ENCODE data around the gene ZNF234.
"Not testable (repeated sequence)": the region's sequence is repeated elsewhere in the genome, so short reads cannot be mapped to it uniquely, and the experiment has no call there.

ZNF234 gene

DNA sequence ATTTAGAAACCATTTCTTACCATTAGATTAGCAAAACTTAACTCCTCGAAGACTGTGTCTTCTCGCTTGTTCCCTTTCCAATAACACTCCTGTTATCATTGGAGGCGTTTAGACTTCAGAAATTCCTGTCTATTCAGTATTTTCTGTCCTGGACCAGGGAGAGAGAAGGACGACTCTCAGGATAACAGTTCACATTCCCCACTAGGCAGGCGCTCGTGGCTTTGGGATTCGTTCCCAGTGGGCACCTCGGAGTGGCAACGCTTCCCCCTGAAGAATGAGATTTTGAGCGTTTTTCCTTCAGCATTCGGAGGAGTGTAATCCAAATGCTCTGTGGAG lies 28.6 kb upstream of the ZNF234 start:
- in situ Hi-C loops (cut with HindIII; ENCODE audit: low sequenced_read_pairs): no loop called here
- DNase-seq (ENCODE audit: low read depth, low spot score): no peak
- peak overlapping the region; percentile 94 for H3K4me3 ChIP-seq (ENCODE audit: low read depth, low read length)
- TF ChIP-seq, protein P1, sequence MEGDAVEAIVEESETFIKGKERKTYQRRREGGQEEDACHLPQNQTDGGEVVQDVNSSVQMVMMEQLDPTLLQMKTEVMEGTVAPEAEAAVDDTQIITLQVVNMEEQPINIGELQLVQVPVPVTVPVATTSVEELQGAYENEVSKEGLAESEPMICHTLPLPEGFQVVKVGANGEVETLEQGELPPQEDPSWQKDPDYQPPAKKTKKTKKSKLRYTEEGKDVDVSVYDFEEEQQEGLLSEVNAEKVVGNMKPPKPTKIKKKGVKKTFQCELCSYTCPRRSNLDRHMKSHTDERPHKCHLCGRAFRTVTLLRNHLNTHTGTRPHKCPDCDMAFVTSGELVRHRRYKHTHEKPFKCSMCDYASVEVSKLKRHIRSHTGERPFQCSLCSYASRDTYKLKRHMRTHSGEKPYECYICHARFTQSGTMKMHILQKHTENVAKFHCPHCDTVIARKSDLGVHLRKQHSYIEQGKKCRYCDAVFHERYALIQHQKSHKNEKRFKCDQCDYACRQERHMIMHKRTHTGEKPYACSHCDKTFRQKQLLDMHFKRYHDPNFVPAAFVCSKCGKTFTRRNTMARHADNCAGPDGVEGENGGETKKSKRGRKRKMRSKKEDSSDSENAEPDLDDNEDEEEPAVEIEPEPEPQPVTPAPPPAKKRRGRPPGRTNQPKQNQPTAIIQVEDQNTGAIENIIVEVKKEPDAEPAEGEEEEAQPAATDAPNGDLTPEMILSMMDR (IDR thresholded peaks at IDR 0.05; ENCODE audit: low read depth, low read length): no peak

DNA sequence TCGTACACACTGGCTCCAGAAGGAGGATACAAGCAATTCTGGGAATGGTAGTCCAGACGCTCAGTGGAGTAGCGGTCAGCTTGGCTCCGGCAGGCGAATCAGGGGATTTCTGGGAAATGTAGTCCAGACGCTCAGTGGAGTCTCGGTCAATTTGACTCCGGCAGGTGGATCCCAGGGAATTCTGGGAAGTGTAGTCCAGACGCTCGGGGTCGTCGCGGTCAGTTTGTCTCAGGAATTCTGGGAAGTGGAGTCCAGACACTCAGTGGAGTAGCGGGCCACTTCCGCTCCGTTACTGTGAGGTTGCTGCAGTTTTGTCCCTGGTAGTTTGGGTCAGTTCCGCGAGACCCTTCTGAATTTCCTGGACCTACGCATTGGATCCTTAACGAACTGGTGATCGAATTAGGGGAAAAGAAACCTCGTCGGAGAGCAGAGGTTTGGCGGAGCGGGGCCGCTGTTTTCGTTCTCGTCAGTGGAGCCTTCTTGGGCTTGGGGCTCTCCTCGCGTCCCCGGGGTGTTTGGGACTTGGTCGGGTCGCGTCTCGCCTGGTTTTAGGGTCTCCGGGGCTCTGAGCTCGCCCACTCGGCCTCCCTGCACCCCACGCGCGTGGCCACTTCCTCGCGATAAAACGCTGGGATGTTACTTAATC lies 28.1 kb upstream of the ZNF234 start, which contains the start of gene ZNF225:
ZNF225 (plus strand) TSS at position 262 of the 646 bp plus-strand sequence. CDS start 2,429 bp downstream, outside the sequence.
- peak within 1 kb of the TSS; percentile 94 for H3K4me3 ChIP-seq (ENCODE audit: low read depth, low read length)
- DNase-seq (ENCODE audit: low read depth, low spot score): peak; percentile 98
- in situ Hi-C loops (cut with HindIII; ENCODE audit: low sequenced_read_pairs): no loop called here
- TF ChIP-seq, protein P1 (IDR thresholded peaks at IDR 0.05; ENCODE audit: low read depth, low read length): no peak

DNA sequence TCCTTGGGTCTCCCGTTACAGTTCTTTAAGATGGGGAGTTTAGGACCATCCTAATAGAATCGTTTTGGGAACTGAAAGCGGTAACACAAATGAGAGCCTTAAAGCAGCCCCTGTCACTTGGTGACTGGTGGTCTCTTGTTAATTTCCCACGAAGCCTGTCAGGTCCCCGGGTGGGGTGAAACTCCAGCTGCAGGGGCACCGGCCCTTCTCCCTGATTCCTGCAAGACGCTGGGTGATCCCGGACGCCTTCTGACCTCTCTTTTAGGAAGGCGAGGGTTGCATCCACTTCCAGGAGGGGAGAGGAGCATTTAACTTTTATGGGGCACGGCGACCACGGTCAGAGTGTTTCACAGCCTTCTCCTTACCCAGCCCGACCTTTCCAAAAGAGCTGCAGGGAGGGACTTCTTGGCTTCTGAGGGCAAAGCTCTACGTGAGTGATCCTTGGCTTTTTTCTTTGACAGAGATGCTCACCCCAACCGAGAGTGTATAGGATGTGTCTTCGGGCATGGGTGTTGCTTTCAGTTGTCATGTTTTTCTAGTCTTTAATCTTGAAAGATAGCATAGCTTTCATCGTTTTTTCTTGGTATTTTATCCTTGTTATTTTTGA lies 27.5 kb upstream of the ZNF234 start:
- in situ Hi-C loops (cut with HindIII; ENCODE audit: low sequenced_read_pairs): no loop called here
- TF ChIP-seq, protein P1 (IDR thresholded peaks at IDR 0.05; ENCODE audit: low read depth, low read length): no peak
- peak overlapping the region; percentile 94 for H3K4me3 ChIP-seq (ENCODE audit: low read depth, low read length)
- no peak for DNase-seq (ENCODE audit: low read depth, low spot score)

DNA sequence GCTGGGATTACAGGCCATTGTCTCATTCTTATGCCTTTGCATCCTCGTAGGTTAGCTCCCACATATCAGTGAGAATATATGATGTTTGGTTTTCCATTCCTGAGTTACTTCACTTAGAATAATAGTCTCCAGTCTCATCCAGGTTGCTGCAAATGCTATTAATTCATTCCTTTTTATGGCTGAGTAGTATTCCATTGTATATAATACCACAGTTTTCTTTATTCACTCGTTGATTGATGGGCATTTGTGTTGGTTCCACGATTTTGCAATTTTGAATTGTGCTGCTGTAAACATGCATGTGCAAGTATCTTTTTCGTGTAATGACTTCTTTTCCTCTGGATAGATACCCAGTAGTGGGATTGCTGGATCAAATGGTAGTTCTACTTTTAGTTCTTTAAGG lies 20.2 kb upstream of the ZNF234 start:
- in situ Hi-C loops (cut with HindIII; ENCODE audit: low sequenced_read_pairs); DNase-seq (ENCODE audit: low read depth, low spot score): not testable (repeated sequence)

DNA sequence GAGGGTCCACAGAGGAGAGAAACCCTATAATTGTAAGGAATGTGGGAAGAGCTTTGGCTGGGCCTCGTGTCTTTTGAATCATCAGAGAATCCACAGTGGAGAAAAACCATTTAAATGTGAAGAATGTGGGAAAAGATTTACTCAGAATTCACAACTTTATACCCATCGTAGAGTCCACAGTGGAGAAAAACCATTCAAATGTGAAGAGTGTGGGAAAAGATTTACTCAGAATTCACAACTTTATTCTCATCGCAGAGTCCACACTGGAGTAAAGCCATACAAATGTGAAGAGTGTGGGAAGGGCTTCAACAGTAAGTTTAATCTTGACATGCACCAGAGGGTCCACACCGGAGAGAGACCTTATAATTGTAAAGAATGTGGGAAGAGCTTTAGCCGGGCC lies 9.4 kb upstream of the ZNF234 start:
- TF ChIP-seq, protein P1 (IDR thresholded peaks at IDR 0.05; ENCODE audit: low read depth, low read length): no peak
- H3K4me3 ChIP-seq (ENCODE audit: low read depth, low read length): no peak overlapping the region
- DNase-seq (ENCODE audit: low read depth, low spot score): no peak
- in situ Hi-C loops (cut with HindIII; ENCODE audit: low sequenced_read_pairs): no loop called here

More for the DNA sequence above, 20.2 kb upstream of the ZNF234 start:
- H3K4me3 ChIP-seq (ENCODE audit: low read depth, low read length): not testable (repeated sequence)

DNA sequence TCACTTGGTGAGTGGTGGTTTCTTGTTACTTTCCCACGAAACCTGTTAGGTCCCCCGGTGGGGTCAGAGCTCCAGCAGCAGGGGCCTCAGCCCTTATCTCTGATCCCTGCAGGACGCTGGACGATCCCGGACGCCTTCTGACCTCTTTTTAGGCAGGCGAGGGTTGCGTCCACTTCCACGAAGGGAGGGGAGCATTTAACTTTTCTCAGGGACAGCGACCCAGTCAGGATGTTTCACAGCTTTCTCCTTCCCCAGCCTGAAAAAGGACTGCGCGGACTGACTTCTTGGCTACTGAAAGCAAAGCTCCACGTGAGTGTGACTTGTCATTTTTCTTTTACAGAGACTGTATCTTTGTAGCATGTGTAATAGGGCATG lies 692 bp downstream of the ZNF234 start:
- DNase-seq (ENCODE audit: low read depth, low spot score): peak; percentile 31

DNA sequence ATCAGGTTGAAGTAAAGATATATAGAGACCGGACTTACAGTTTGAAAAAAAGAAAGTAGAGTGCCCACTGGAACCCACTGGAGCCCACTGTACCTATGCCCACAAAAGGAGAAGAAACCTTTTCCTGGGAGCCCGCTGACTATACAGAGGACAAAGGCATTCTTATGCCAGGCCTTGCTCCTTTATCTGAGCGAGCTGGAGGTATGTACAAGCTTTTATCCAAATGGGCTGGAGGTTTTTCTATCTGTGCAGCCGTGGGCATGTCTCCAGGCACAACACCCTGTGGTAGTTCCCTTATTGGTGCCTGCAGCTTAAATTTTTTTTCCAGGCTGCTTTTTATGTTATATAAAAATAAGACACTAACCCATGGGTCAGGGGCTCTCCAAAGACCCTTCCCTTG lies 8.4 kb downstream of the ZNF234 start:
- DNase-seq (ENCODE audit: low read depth, low spot score): no peak
- in situ Hi-C loops (cut with HindIII; ENCODE audit: low sequenced_read_pairs): no loop called here
- no peak overlapping the region for H3K4me3 ChIP-seq (ENCODE audit: low read depth, low read length)
- TF ChIP-seq, protein P1 (IDR thresholded peaks at IDR 0.05; ENCODE audit: low read depth, low read length): no peak

More for the DNA sequence above, 692 bp downstream of the ZNF234 start:
- TF ChIP-seq, protein P1 (IDR thresholded peaks at IDR 0.05; ENCODE audit: low read depth, low read length): no peak
- peak overlapping the region; percentile 91 for H3K4me3 ChIP-seq (ENCODE audit: low read depth, low read length)
- in situ Hi-C loops (cut with HindIII; ENCODE audit: low sequenced_read_pairs): no loop called here

All from astrocyte of the spinal cord (primary cell).